ENCODE results near the gene UPF1. TPM values are rescaled to one million over a fixed set of nuclear protein-coding genes. Genes with fewer than 3 reads are reported as not detected.

UPF1 gene
- total and polyA plus RNA-seq, 2 of the 13 experiments (the other 11 are each of a cell fraction or from before 2014, with no cell fraction given): 16.9 to 41.8 TPM

GRCh38 chr19:18803550-18804138, 28.1 kb upstream of the UPF1 start:
- Histone ChIP-seq H3K4me3 (replicated peaks in 1 of 3; ENCODE audit: insufficient read depth in 1 of 3, low read depth in 2 of 3, low read length in 3 of 3) (peak overlapping the region in 1 of 3 experiments; percentile 39; a peak in 1 of 6 replicates), H3K4me1 (ENCODE audit: insufficient read depth, low read length) (peaks cover 67% of the 10 kb centered on the region), H3K9me3 (ENCODE audit: low read length) (no peaks in the 10 kb centered on the region), H4K20me1 (ENCODE audit: insufficient read depth, low read length) (no peaks in the 10 kb centered on the region), H3K27ac (ENCODE audit: extremely low read length, insufficient read depth, low read length) (no peak overlapping the region), H3K27me3 (ENCODE audit: control insufficient read depth in 1 of 2, insufficient read depth in 2 of 2, low read length in 2 of 2) (peaks cover 0 to 16% of the 10 kb centered on the region in 2 experiments; a peak in 3 of 5 replicates), H2AFZ (ENCODE audit: low read length) (no peak overlapping the region), H3K79me2 (ENCODE audit: insufficient read depth, low read length) (no peaks in the 10 kb centered on the region), H3K9ac (ENCODE audit: insufficient read depth, low read depth, low read length) (no peak overlapping the region), H3K36me3 (replicated peaks in 1 of 2; ENCODE audit: control insufficient read depth in 1 of 2, insufficient read depth in 2 of 2, low read length in 2 of 2) (no peaks in the 10 kb centered on the region), H3K4me2 (ENCODE audit: low read depth, low read length) (peak overlapping the region; percentile 61)
- FAIRE-seq (no peak), DNase-seq (ENCODE audit: low spot score) (no peak), ATAC-seq (peak; percentile 16)
- ChIA-PET POLR2A (no interaction called here), CTCF (ENCODE audit: low intra/inter-chr PET ratio, low total read pairs) (no interaction called here)
- in situ Hi-C loops (cut with HindIII; ENCODE audit: extremely low pct_ligation_motif_present, low pct_unique_long_range_greater_than_20kb) (no loop called here), intact Hi-C loops (cut with micrococcal nuclease; ENCODE audit: unreplicated experiment) (no loop called here)
- WGBS (ENCODE audit: low lambda C conversion rate): 19% methylated on average over 4 of the region's 5 CpGs
- BruUV-seq (replicated peaks): no TSS peak
- TF ChIP-seq ETV5 (CRISPR knock-in tag; IDR thresholded peaks at IDR 0.05; ENCODE audit: borderline replicate concordance) (no peak), NONO (IDR thresholded peaks at IDR 0.05) (no peak), NONO (CRISPR knock-in tag; conservative IDR thresholded peaks at IDR 0.05) (peak; percentile 21; the same call in 1 of the 2 replicates), ZBTB38 (CRISPR knock-in tag; IDR thresholded peaks at IDR 0.05) (no peak), ZFP37 (CRISPR knock-in tag; IDR thresholded peaks at IDR 0.05; ENCODE audit: borderline replicate concordance) (no peak), SMARCE1 (IDR thresholded peaks at IDR 0.05; ENCODE audit: borderline replicate concordance) (no peak), MTA1 (CRISPR knock-in tag; IDR thresholded peaks at IDR 0.05; ENCODE audit: borderline replicate concordance) (no peak), ZNF317 (CRISPR knock-in tag; IDR thresholded peaks at IDR 0.05) (no peak), NCOR1 (IDR thresholded peaks at IDR 0.05; ENCODE audit: borderline replicate concordance, low read length) (no peak), SIN3B (IDR thresholded peaks at IDR 0.05; ENCODE audit: low read length) (no peak), SMYD3 (CRISPR knock-in tag; IDR thresholded peaks at IDR 0.05) (no peak), RARA (CRISPR knock-in tag; IDR thresholded peaks at IDR 0.05) (peak; percentile 60), ZNF33B (CRISPR knock-in tag; IDR thresholded peaks at IDR 0.05) (no peak), ZNF263 (CRISPR knock-in tag; IDR thresholded peaks at IDR 0.05) (peak; percentile 84), NFYB (CRISPR knock-in tag; IDR thresholded peaks at IDR 0.05) (no peak), YEATS4 (CRISPR knock-in tag; IDR thresholded peaks at IDR 0.05; ENCODE audit: borderline replicate concordance) (no peak), FOXC1 (CRISPR knock-in tag; IDR thresholded peaks at IDR 0.05; ENCODE audit: borderline replicate concordance) (peak; percentile 17; the same call in 1 of the 2 replicates)
- TF ChIP-seq, protein P1, sequence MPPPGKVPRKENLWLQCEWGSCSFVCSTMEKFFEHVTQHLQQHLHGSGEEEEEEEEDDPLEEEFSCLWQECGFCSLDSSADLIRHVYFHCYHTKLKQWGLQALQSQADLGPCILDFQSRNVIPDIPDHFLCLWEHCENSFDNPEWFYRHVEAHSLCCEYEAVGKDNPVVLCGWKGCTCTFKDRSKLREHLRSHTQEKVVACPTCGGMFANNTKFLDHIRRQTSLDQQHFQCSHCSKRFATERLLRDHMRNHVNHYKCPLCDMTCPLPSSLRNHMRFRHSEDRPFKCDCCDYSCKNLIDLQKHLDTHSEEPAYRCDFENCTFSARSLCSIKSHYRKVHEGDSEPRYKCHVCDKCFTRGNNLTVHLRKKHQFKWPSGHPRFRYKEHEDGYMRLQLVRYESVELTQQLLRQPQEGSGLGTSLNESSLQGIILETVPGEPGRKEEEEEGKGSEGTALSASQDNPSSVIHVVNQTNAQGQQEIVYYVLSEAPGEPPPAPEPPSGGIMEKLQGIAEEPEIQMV (CRISPR knock-in tag; IDR thresholded peaks at IDR 0.05; ENCODE audit: low read depth): no peak
- TF ChIP-seq, protein P2, sequence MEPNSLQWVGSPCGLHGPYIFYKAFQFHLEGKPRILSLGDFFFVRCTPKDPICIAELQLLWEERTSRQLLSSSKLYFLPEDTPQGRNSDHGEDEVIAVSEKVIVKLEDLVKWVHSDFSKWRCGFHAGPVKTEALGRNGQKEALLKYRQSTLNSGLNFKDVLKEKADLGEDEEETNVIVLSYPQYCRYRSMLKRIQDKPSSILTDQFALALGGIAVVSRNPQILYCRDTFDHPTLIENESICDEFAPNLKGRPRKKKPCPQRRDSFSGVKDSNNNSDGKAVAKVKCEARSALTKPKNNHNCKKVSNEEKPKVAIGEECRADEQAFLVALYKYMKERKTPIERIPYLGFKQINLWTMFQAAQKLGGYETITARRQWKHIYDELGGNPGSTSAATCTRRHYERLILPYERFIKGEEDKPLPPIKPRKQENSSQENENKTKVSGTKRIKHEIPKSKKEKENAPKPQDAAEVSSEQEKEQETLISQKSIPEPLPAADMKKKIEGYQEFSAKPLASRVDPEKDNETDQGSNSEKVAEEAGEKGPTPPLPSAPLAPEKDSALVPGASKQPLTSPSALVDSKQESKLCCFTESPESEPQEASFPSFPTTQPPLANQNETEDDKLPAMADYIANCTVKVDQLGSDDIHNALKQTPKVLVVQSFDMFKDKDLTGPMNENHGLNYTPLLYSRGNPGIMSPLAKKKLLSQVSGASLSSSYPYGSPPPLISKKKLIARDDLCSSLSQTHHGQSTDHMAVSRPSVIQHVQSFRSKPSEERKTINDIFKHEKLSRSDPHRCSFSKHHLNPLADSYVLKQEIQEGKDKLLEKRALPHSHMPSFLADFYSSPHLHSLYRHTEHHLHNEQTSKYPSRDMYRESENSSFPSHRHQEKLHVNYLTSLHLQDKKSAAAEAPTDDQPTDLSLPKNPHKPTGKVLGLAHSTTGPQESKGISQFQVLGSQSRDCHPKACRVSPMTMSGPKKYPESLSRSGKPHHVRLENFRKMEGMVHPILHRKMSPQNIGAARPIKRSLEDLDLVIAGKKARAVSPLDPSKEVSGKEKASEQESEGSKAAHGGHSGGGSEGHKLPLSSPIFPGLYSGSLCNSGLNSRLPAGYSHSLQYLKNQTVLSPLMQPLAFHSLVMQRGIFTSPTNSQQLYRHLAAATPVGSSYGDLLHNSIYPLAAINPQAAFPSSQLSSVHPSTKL (CRISPR knock-in tag; IDR thresholded peaks at IDR 0.05): 0 out of 2 replicates have a peak, but pooled peaks have one; percentile 3

All from HepG2 (cell line).